ENCODE data around the gene COL23A1.

DNA sequence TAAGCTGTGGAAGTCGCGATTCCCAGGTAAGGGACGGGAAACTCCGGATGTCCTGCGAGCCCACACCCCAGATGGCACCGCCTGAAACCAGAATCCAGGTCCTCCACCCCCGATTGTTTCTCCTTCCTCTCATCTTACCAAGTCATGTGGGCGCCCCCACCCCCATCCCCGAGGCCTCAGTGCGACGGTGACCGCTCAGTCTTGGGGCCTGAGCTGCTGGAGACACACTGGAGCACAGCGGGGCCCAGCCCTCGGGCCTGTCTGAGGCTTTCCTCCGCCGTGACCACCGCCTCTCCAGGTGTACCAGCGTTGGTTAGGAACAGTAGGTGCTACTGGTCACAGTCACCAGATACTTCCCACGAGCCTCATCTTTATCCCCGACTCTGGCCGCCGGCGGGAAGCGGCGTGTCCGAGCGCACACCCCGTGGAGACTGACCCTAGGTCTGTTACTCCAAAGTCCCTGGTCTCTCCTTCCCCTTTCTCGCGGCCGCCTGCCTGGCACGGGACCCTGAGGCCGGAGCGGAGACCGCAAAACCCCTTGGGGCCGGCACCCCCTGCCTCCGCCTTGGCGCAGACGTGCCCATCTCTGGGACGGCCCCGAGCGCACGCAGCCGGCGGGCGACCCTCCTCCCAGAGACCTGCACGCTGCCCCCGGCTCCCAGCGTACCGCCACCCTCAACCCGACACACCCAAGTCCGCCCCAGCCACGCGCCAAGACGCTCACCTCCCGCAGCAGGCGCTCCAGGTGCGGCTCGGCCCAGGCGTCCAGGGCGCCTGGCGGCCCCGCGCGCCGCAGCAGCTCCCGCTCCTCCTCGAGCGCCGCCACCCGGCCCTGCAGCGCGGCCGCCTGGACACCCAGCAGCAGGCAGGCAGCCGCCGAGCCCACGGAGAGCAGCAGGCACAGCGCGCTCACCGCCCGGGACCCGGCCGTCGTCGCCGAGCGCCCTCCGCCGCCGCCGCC is 733 bp downstream of the COL23A1 start:
- TF ChIP-seq POLR2A (IDR thresholded peaks at IDR 0.05; ENCODE audit: low read length) = no peak
- TF ChIP-seq GATA1 (IDR thresholded peaks at IDR 0.05; ENCODE audit: low read depth, low read length) = no peak
